ENCODE measurements around the gene GADL1. TPM values are rescaled to one million over a fixed set of nuclear protein-coding genes. Genes with fewer than 3 reads are reported as not detected.

GADL1 gene
- polyA plus RNA-seq, 4 donors = 0.60 to 4.0 (median 3.0) TPM

DNA sequence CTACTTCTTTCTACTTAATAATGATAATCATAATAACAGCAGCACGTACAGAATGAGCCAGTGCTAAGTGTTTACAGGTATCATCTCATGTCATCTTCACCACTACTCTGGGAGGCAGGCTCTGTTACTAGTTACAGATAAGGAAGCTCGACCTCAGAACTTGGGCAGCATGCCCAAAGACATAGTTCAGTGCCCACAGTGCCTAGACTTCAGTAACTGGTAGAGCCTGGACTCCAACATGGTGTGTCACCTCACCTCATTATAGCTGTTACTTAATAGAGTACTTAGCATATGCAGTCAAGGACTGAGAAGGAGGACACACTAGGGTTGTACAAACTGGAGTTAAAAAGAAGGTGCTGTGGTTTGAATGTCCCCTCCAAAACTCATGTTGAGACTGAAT lies 7.6 kb downstream of the GADL1 start:
- no peak for DNase-seq (ENCODE audit: low read depth in 4 of 4, low spot score in 3 of 4)

- no peak for DNase-seq (ENCODE audit: low read depth in 4 of 4, low spot score in 3 of 4)
Measured at GRCh38 chr3:30878862-30879261, 15.6 kb downstream of the GADL1 start.

DNA sequence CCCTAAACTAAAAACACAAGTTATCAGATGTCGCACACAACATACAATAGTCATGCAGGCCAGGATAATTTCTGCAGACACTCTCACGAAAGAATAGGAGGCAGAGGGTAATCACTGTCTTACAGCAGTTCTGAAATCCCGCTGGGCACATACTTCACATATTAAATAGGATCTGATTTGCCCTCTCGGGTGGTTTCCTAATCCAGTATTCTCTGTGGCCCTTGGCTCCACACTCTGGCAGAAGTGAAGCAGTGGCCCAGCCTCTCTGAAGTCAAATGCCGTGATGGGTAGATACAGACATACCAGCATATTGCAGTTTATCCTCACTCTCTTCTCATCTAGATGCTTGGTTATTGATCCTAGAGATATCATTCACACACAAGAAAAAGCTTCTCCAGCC lies 19.0 kb downstream of the GADL1 start:
- DNase-seq (ENCODE audit: low read depth in 4 of 4, low spot score in 3 of 4) = no peak

DNA sequence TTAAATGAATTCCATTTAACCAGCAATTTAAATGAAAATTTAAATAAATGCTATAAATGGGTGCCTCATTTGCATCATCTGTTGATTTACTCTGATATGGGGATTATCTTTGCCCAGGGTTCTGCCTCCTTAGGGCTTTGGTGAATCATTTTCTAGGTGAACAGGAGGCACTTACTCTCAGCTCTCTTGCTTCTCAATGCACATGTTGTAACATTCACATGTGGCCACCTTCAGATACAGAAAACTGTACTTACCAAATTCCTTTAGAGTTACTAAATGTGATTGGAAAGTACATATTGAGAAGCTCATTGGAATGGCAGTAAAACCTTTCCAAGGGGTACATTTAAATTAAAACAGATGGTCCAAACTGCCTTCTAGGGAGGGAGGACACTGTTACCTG lies 20.8 kb downstream of the GADL1 start:
- no peak for DNase-seq (ENCODE audit: low read depth in 4 of 4, low spot score in 3 of 4)

GRCh38 chr3:30872879-30873278 lies 21.6 kb downstream of the GADL1 start:
- DNase-seq (ENCODE audit: low read depth in 4 of 4, low spot score in 3 of 4) = no peak

DNA sequence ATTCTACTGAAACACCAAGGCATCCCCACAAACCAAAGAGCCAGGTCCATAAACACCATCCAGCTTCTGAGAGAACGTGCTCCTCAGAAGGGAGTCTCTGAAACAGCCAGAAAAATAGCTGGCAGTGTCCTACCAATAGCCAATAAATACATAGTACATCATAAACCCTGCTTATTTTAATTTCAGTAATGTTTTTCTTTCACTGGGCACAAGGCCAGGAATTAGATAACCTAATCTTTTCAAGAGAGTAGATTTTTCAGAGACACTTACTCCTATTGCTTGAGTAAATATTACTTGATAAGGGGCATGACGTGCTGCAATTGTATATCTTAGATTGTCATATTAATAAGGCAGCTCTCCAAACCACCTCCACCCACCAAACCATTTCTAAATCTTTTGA lies 22.7 kb downstream of the GADL1 start:
- DNase-seq (ENCODE audit: low read depth in 4 of 4, low spot score in 3 of 4) = no peak

GRCh38 chr3:30864836-30865235 lies 29.6 kb downstream of the GADL1 start:
- DNase-seq (ENCODE audit: low read depth in 4 of 4, low spot score in 3 of 4) = no peak

DNA sequence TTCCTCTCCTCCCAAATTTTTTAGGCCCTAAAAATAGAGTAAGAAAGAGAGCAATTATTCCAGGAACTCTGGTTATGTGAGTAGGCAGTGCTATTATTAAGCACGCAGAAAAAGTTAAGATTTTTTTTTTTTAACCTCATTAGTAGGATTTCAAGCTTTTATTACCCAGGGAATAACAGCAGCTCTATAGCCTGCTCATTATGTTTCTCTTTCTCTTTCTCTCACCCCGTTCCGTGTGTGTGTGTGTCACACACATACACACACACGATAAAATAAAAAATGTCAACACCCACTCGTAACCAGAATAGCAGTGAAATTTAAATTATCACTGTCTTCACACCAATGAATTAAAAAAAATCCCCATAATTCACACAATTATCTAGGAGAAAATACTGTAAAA lies 30.3 kb downstream of the GADL1 start:
- DNase-seq (ENCODE audit: low read depth in 4 of 4, low spot score in 3 of 4) = no peak

GRCh38 chr3:30862004-30862403 lies 32.5 kb downstream of the GADL1 start:
- DNase-seq (ENCODE audit: low read depth in 4 of 4, low spot score in 3 of 4) = no peak

DNA sequence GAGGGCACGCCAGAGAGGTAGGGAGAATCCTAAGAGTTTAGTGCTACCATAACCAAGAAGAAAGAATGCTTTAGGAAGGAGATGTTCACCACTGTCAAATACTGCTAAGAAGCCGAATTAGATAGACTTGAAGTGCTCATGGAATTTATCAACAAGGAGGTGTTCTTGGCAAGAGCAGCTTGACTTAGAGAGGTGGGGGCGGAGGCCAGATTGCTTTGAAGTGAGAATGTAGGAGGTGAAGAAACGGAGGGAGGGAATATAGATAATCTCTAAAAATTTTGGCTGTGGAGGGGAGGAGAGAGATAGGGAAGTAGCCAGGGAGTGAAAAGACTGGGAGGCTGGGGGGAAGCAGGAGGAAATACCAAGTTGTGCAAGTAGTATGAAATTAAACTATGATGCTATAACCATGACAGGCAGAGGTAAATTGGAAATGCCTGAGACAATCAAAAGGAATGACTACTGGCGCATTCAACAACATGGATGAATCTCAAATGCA lies 35.5 kb downstream of the GADL1 start:
- DNase-seq (ENCODE audit: low read depth in 4 of 4, low spot score in 3 of 4) = no peak

GRCh38 chr3:30855400-30856292 lies 38.8 kb downstream of the GADL1 start:
- no peak for DNase-seq (ENCODE audit: low read depth in 4 of 4, low spot score in 3 of 4)

- DNase-seq (ENCODE audit: low read depth in 4 of 4, low spot score in 3 of 4) = no peak
Measured at GRCh38 chr3:30852833-30853232, 41.6 kb downstream of the GADL1 start.

DNA sequence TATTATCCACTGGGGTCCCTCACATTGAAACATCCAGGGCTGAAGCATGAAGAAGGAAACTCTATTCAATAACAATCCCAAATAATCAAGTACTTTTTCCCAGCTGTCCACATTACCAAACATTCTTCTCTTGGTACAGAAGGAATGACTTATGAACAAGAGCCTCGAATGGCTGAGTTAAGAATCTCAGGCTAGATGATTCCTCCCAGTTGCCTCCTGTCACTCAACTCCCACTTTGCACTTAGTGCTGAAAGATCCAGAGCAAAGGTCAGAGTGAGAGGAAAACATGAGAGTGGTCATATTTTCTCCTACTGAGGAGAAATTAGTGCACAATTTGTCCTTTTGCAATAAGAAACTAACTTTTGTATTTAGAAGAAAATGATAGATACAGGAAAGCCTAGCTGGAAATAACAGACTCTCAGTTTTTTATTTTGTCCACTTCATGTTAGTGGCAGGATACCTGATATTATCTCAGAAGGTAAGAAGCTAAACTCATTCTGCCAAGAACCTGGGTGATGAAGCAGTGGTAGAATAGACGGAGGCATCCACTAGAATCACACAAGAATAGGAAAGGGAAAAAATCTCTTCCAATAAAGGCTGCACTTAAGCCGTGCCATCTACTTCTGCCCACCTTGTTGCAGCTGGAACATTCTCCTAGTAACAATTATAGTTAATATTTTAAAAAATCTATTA lies 46.2 kb downstream of the GADL1 start:
- no peak for DNase-seq (ENCODE audit: low read depth in 4 of 4, low spot score in 3 of 4)

GRCh38 chr3:30847592-30847991 lies 46.9 kb downstream of the GADL1 start:
- no peak for DNase-seq (ENCODE audit: low read depth in 4 of 4, low spot score in 3 of 4)

- DNase-seq (ENCODE audit: low read depth in 4 of 4, low spot score in 3 of 4) = no peak
Measured at GRCh38 chr3:30845606-30846005, 48.9 kb downstream of the GADL1 start.

DNA sequence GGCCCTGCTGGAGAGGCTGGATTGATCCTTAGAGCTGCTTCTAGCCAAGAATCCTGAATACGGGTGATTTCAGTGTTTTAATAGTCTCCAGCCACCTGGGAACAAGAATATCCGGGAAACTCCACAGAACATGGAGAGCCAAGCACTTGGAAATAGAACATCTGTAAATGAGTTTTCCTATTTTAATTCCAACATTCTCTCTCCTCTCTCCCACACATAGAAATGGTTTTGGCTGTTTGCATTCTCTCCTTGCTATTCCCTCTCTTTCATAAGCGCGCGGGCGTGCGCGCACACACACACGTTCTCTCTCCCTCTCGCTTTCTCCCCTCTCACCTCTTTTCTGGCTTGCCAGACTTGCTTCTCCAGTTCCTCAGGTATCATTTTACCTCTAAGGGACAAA lies 50.6 kb downstream of the GADL1 start:
- no peak for DNase-seq (ENCODE audit: low read depth in 4 of 4, low spot score in 3 of 4)

- no peak for DNase-seq (ENCODE audit: low read depth in 4 of 4, low spot score in 3 of 4)
Measured at GRCh38 chr3:30836141-30836540, 58.3 kb downstream of the GADL1 start.

GRCh38 chr3:30835667-30836066 lies 58.8 kb downstream of the GADL1 start:
- DNase-seq (ENCODE audit: low read depth in 4 of 4, low spot score in 3 of 4) = no peak

- DNase-seq (ENCODE audit: low read depth in 4 of 4, low spot score in 3 of 4) = no peak
Measured at GRCh38 chr3:30832961-30833575, 61.4 kb downstream of the GADL1 start.

DNA sequence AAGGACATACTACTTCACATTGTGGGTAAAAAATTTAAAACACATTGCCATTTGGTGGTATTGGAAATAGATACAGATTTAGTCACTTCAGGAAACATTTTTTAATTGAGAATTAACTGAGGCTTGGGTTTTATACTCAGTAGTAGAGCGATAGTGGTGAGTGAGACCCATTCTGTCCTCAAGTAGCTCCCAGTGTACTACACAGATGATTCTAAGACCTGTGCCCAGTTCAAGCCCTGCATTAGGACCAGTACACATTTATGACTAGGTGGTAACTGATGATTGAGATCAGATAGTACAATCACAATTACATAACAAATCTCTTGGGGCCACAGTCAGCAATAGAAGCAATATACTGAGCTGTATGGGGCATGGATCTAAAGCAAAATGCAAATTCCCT lies 67.4 kb downstream of the GADL1 start:
- DNase-seq (ENCODE audit: low read depth in 4 of 4, low spot score in 3 of 4) = no peak

GRCh38 chr3:30826531-30826942 lies 67.9 kb downstream of the GADL1 start:
- no peak for DNase-seq (ENCODE audit: low read depth in 4 of 4, low spot score in 3 of 4)

All from left renal pelvis (tissue), 4 donors.